GM21515 (cell line): ENCODE results near the gene SPG21.

Source experiments
- ATAC-seq: cut with Tn5 transposase; IDR thresholded peaks from one replicate; pipeline ENCODE4 v1.9.1; 2021; ENCODE audit not compliant: unreplicated experiment

The SPG21 gene

GRCh38 chr15:64991536-64992135 is 1.9 kb upstream of the SPG21 start:
- no peak for ATAC-seq

- no peak for ATAC-seq
Measured at GRCh38 chr15:64990168-64990470, 405 bp upstream of the SPG21 start.

- no peak for ATAC-seq
Measured at GRCh38 chr15:64987136-64987535, 2.6 kb downstream of the SPG21 start.

GRCh38 chr15:64985366-64986033 is 4.2 kb downstream of the SPG21 start:
- ATAC-seq: no peak

- no peak for ATAC-seq
Measured at GRCh38 chr15:64982472-64982871, 7.2 kb downstream of the SPG21 start.

- no peak for ATAC-seq
Measured at GRCh38 chr15:64981812-64982431, 7.8 kb downstream of the SPG21 start.

- ATAC-seq: no peak
Measured at GRCh38 chr15:64979252-64979710, 10.4 kb downstream of the SPG21 start.

- ATAC-seq: no peak
Measured at GRCh38 chr15:64975390-64975789, 14.3 kb downstream of the SPG21 start.

GRCh38 chr15:64970698-64971097 is 19.0 kb downstream of the SPG21 start:
- ATAC-seq: no peak

- no peak for ATAC-seq
Measured at GRCh38 chr15:64969401-64969800, 20.3 kb downstream of the SPG21 start.

GRCh38 chr15:64961013-64961412 is 28.7 kb downstream of the SPG21 start:
- no peak for ATAC-seq

GRCh38 chr15:64960153-64960552 is 29.6 kb downstream of the SPG21 start:
- no peak for ATAC-seq

- no peak for ATAC-seq
Measured at GRCh38 chr15:64959128-64959527, 30.6 kb downstream of the SPG21 start.

- no peak for ATAC-seq
Measured at GRCh38 chr15:64954395-64954794, 35.3 kb downstream of the SPG21 start.

- no peak for ATAC-seq
Measured at GRCh38 chr15:64951777-64952418, 37.8 kb downstream of the SPG21 start.

GRCh38 chr15:64950888-64951287 is 38.8 kb downstream of the SPG21 start:
- ATAC-seq: no peak

- ATAC-seq: no peak
Measured at GRCh38 chr15:64949383-64950186, 40.1 kb downstream of the SPG21 start.

GRCh38 chr15:64948916-64949315 is 40.8 kb downstream of the SPG21 start:
- no peak for ATAC-seq

- ATAC-seq: no peak
Measured at GRCh38 chr15:64947211-64947610, 42.5 kb downstream of the SPG21 start.

- no peak for ATAC-seq
Measured at GRCh38 chr15:64944961-64945360, 44.8 kb downstream of the SPG21 start.

- ATAC-seq: no peak
Measured at GRCh38 chr15:64943512-64944225, 46.0 kb downstream of the SPG21 start.
